Endothelial cell of umbilical vein (primary cell): Measurements from ENCODE around the gene TRAF7.

ENCODE experiments used
- CTCF ChIP-seq, 2 donors: IDR thresholded peaks; 1 replicate in 1 of 2; 2 replicates in 1 of 2; pipeline ENCODE4 v1.5.1; 2011; ENCODE audit warnings: low read length in 2 of 2, mild to moderate bottlenecking in 2 of 2, moderate library complexity in 2 of 2, control low read depth in 1 of 2, inconsistent platforms in 1 of 2, low read depth in 1 of 2; ENCODE audit not compliant: insufficient read depth in 1 of 2; ENCODE audit errors: extremely low read depth in 1 of 2
- MAX ChIP-seq: IDR thresholded peaks from 2 replicates; pipeline ENCODE4 v1.6.1; 2011; ENCODE audit not compliant: insufficient read depth, insufficient read length
- POLR2AphosphoS5 ChIP-seq: IDR thresholded peaks from 2 replicates; pipeline ENCODE4 v1.6.1; 2012; ENCODE audit warnings: low read depth, mild to moderate bottlenecking, control low read depth, low read length, moderate library complexity; ENCODE audit not compliant: insufficient read depth

GRCh38 chr16:2200313-2200712, 44.7 kb downstream of the TRAF7 start:
- TF ChIP-seq POLR2AphosphoS5 (no peak), CTCF (IDR thresholded peaks at IDR 0.05; ENCODE audit: extremely low read depth in 1 of 2, insufficient read depth in 1 of 2, low read depth in 1 of 2, low read length in 2 of 2) (no peak), MAX (no peak)
